WI38 (cell line): ENCODE measurements around the gene ZNF677.
A peak's percentile ranks its signal among the peaks of the same experiment; 100 is the strongest.
"Not testable (repeated sequence)": the region's sequence is repeated elsewhere in the genome, so short reads cannot be mapped to it uniquely, and the experiment has no call there.

Experiments
- H3K4me3 ChIP-seq: 2 replicates; pipeline ENCODE4 v1.5.1; 2011; ENCODE audit warnings: low read depth, mild to moderate bottlenecking, control low read depth, low read length
- CTCF ChIP-seq: IDR thresholded peaks from 2 replicates; pipeline ENCODE4 v1.5.1; 2012; ENCODE audit warnings: low read depth, mild to moderate bottlenecking, control low read depth, low read length

Gene ZNF677

GRCh38 chr19:53246498-53246897, 8.2 kb downstream of the ZNF677 start:
- no peak for TF ChIP-seq CTCF
- no peak overlapping the region for H3K4me3 ChIP-seq

- TF ChIP-seq CTCF = no peak
- no peak overlapping the region for H3K4me3 ChIP-seq
These were observed 17.4 kb downstream of the ZNF677 start for GRCh38 chr19:53237114-53237777.

- no peak for TF ChIP-seq CTCF
- H3K4me3 ChIP-seq = no peak overlapping the region
These were observed 30.1 kb downstream of the ZNF677 start for GRCh38 chr19:53224606-53225005.

GRCh38 chr19:53222716-53223115, 32.0 kb downstream of the ZNF677 start:
- not testable (repeated sequence) for H3K4me3 ChIP-seq

GRCh38 chr19:53212703-53213320, 41.9 kb downstream of the ZNF677 start:
- no peak for TF ChIP-seq CTCF

GRCh38 chr19:53211554-53211953, 43.1 kb downstream of the ZNF677 start:
- not testable (repeated sequence) for H3K4me3 ChIP-seq

More at GRCh38 chr19:53212703-53213320, 41.9 kb downstream of the ZNF677 start:
- H3K4me3 ChIP-seq = no peak overlapping the region

- no peak for TF ChIP-seq CTCF
- peak overlapping the region; percentile 85 for H3K4me3 ChIP-seq
These were observed 57.8 kb downstream of the ZNF677 start for GRCh38 chr19:53196777-53197396.

- peak; percentile 79 for TF ChIP-seq CTCF
- no peak overlapping the region for H3K4me3 ChIP-seq
These were observed 59.3 kb downstream of the ZNF677 start for GRCh38 chr19:53195265-53195903.
